Posterior vena cava (tissue), 2 donors: Measurements from ENCODE around the gene ZNF462. TPM values are rescaled to one million over a fixed set of nuclear protein-coding genes. Genes with fewer than 3 reads are reported as not detected.

Experiments used
- DNase-seq: peaks from one replicate; pipeline ENCODE4 v3.0.0-alpha.2; 2020; ENCODE audit warnings: low spot score
- intact Hi-C, 2 donors: fragments of 100-400 bp; cut with DNase I; formaldehyde crosslinking; loops; one replicate each; pipeline versions ENCODE4 v1.14.1 to v1.14.2; 2022 to 2023
- total RNA-seq, 2 donors: library from RNA; stranded (reverse); fragmentation: NEBNext Ultra II Directional; extraction: Animal tissue kit (Norgen Biotek cat#: 25700); gene quantifications; one replicate each; pipeline ENCODE4 v1.2.1, GENCODE V29; 2021
- donor health status: DM: yes; HTN: yes; CAD: no.
- donor health status: DM: yes; HTN: yes; CAD: no.

The ZNF462 gene
- total RNA-seq, 2 donors from 2014 or later = 20.0 to 25.7 TPM

DNA sequence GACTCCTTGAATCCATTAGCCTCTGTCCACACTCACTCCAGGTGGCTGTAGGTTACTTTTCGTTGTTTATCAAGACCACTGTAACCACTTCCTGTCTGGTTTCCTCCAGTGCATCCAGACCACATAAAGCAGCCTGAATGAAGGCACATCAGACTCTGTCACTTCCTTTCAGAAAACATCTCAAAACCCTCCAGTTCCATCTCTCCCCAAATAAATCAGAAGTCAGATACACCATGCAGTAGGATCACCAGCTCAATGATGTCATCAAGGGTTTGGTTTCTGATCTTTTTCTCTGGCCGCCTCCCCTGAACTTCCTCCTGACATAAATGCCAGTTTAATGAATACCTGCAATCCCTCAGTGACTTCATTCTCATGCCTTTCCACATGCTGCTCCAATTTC is 161.2 kb downstream of the ZNF462 start:
- intact Hi-C loops = no loop called here
- no peak for DNase-seq

DNA sequence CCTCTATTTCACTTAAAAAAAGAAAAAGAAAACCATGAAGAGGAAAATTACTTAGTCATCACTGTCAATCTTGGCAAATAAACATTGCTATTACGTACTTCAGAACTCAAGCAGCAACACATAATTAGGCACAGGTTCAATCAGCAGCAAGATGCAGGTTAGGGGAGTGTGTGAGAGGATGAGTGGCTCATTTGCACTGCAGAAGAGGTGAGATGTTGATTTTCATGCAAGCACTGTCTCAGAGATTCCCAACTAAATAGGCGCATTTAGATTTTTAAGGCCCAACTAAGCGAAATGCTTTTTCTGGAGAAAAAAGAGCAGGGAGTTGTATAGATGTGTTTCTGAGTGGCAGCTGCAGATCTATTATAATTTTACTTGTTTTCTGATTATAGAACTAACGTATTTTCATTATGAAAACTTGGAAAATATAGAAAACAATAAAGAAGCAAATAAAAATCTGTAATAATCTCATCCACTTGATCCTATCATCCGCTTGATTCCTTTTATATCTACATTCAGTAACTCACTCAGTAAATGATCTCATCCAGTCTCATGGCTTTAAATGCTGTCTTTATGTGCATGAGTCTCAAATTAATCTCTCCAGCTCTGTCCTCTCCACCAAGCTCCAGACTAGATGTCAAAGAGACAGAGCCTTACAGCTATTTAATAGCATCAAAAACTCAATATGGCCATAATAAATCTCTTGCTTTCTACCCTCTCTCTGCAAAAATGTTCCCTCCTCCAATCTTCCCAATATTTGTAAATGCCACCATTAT is 162.5 kb downstream of the ZNF462 start:
- DNase-seq = no peak
- intact Hi-C loops = no loop called here

DNA sequence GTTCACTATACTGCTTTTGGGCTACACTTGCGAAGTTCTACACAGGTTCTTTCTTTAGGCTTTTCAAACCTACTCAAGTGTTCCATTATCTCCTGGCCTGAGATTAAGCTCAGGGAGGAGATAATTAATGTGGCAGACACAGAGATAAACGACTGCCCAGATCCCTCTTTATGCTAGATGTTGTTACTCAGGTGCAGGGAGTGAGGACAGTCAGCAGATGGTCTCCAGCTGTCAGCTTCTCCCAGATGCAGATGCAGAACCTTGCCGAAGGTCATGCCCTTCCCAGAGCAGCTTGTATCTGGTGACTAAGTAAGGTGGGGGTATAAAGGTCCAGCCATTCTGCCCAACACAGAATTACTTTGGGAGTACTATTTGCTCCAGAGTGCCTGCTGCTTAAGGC is 166.2 kb downstream of the ZNF462 start:
- intact Hi-C loops = no loop called here
- DNase-seq = no peak

DNA sequence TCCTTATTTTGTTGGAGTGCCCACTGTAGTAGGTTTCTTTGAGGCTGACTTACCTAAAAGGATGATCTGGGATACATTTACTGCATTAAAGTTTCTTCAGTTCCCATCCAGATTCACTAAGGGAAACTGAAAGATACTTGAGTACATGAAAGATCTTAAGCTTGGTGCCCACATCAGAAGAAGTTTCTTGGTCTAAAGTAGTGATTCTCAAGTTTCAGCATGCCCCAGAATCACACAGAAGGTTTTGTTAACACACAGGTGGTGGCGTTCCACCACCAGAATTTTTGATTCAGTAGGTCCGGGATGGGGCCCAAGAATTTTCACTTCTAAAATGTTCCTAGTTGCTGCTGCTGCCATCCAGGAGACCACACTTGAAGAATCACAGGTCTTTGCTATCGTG is 171.0 kb downstream of the ZNF462 start:
- no peak for DNase-seq
- intact Hi-C loops = no loop called here

DNA sequence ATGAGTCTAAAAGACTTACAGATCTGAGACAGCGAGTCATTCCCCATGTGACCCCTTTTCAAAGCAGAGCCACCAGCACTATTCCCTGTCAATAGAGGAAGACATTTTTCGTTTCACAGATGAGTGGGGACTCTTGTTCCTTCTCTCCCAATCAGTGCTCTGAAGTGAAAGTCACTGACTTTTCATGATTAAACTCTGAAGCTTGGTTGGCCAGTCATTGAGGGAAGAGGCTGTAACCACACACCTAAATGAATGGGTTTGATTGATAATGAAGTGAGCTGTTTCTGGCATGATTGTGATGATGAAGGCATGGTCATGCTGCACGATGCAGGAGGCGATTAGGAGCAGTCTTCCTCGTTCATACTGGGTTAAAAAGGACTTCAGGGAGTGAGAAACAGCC is 171.9 kb downstream of the ZNF462 start:
- intact Hi-C loops = no loop called here
- DNase-seq = no peak

DNA sequence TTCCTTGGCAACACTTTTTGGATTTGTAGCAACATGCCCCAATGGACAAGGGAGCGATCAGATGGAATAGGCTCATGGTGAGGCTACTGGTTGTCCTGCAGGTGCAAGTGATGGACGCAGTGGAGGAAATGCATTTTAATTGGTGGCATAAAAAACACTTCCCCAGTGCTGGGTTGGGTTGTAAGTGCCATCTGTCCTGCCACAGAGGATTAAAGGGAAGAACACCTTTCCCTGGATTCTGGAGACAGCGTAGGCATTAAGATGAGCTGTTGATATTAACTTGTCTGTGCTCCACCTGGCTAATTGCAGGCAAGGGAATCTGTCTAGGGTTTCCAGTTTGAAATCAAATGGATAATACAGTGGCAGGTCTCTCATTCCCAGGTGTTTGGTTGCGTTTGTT is 173.4 kb downstream of the ZNF462 start:
- intact Hi-C loops = no loop called here
- no peak for DNase-seq

DNA sequence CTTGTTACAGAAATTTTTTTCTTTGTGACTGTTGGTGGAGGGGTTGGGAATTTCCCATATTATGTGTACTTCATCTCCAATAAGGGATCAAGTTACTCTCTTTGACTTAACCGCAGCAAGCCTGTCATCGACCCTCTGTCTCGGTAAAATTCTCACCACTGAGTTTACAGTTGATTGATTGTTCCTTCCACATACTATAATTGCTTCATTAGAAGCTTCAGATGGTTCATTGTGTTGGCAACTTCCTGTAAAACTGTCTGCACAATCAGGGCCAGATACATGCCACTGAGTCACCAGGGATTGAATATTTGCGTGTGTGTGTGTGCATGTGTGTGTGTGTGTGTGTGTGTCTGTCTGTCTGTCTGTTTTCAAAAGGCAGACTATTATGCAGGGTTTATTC is 176.6 kb downstream of the ZNF462 start:
- intact Hi-C loops = no loop called here
- DNase-seq = no peak

DNA sequence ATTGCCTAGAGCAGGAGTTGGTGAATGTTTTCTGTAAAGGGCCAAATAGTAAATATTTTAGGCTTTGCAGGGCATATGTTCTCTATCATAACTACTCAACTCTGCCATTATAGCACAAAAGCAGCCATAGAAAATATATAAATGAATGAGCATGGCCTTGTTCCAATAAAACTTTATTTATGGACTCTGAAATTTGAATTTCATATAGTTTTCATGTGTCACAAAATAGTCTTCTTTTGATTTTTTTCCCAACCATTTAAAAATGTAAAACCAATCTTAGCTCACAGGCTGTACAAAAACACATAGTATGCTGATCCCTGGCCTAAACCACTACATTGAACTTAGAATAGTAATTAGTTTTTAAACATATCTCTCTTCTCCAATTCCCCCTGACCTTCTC is 179.6 kb downstream of the ZNF462 start:
- no peak for DNase-seq
- intact Hi-C loops = no loop called here

DNA sequence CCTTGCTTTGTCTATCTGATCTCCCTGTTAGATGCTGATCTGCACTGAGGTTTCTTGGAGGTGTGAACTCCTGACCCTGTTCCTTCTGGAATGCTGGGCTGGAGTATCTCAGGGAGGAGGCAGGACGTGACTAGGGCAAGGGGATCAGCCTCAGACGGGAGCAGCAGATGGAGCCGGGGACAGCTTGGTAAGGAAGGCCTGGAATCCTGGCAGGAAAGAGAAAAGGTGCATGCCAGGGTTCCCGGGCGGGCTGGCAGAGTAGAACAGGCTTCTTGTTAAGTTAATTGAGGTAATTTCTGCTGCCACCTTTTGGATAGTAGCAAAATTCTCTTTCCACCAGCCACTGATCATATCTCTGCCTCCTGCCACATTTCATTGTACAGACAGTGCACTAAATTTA is 180.9 kb downstream of the ZNF462 start:
- intact Hi-C loops = no loop called here
- no peak for DNase-seq

DNA sequence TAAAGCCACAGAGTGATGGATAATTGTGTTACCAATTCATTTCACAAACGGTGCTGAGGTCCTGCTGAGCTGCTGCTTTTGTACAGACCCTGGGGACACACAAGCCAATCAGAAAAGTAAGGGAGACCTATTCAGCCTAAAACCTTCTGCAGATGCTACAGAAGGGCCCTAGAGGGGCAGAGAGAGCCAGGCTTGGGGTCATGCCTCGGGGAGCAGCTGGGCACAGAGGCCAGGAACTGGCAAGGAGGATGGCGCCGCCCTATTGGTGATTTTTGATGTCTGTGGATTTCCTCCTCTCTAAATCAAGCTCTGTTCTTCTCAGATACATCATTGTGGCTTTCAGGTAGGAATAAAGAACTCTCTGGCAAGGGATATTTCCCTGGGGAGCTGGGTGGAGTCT is 181.9 kb downstream of the ZNF462 start:
- no peak for DNase-seq
- intact Hi-C loops = no loop called here

DNA sequence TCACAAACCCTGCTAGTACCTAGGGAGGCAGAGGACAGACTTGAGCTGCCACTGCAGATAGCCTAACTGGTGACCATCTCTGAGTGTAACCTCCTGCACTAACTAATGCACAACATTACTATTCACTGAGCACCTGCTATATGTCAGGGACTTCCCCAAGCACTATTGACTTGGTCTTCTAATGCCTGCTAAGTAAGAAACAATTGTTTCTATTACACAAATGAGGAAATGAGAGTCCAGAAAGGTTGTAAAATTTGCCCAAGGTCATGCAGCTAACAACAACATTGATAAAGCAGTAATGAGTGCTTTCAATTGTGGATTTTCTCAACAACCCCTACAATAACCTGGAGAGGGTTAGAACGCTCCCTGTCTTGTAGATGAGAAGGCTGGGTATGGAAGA is 183.7 kb downstream of the ZNF462 start:
- intact Hi-C loops = no loop called here
- DNase-seq = no peak

DNA sequence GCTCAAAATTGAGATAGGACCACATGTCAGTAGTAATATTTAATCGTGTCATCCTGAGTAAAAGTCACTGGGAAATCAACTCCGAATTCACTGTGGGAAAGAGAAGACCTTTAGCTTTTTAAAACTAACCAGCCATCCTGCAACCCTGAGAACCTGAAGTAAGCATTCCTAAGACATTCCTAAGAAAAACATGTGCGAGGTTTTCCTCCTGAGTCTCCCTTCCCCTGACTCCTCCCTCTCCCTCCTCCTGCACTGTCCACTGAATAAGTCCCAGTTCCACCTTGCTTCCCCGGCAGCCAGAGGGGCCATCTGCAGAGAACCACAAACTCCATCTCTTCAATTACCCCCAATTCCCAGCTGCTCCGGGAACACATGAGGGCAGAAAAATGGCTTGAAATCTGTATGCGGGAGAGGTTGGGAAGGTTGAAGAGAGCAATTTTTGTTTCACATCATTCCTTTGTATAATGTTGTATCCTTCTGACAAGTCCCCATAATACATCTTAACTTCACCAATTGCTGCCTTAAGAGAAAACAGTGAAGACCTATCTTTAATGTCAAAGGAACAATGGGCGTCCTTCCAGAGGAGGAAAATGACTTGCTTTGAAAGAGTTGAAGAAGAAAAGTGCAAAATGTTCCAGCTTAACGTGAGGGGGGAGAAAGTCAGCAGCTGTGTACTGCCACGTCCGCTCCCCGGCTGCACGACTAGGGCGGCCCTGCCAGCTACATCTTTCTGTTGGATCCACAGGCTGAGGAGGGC is 186.3 kb downstream of the ZNF462 start:
- intact Hi-C loops = no loop called here
- no peak for DNase-seq

DNA sequence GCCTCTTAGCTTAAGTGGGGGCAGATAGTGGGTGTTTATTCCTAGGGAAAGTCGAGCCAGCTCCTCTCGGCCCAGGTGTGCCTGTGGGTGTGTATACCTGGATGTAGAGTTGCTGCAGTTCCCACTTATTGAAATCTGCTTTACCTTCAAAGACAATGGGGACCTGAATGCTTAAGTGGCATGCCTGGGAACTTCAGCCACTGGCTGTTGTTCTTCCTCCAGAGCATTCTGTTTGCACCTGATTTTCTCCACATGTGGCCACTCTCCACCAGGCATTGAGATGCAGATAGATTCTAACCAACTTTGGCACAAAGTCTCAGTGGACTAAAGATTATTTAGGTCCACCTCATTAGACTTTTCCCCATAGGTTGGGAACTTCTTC is 186.8 kb downstream of the ZNF462 start:
- intact Hi-C loops = no loop called here
- no peak for DNase-seq

DNA sequence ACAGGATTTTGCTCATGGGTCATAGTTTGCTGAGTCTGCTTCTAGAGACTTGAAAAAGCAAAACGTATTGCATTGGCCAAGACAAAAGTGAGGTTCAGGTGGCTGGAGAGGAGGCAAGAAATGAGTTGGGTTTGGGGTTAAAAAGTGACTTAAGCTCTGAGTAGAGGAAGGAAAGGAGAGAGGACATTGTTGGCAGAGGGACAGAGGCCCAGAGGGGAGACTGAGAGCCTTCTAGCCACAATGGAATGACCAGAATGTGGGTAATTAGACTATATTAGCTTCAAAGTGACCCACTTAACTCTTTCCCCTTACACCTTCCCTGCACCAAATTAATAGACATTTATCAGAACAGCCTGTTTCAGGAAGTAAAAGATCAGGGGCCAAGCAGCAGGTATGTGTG is 188.4 kb downstream of the ZNF462 start:
- no peak for DNase-seq
- intact Hi-C loops = no loop called here

DNA sequence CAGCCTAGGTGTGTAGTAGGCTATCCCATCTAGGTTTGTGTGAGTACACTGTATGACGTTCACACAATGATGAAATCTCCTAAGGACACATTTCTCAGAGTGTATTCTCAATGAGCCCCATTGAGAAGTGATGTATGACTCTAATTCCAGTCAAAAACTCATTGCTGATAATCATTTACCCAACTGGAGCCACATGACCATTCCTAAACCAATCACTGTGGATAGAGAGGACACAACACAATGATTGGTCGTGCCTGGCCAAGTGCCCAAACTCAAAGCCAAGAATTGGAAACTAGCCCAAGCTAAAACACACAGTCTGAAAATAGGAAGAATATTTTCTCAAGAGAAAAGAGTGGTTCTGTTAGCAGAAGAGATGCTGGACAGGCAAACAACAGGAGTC is 191.2 kb downstream of the ZNF462 start:
- intact Hi-C loops = no loop called here
- DNase-seq = no peak

DNA sequence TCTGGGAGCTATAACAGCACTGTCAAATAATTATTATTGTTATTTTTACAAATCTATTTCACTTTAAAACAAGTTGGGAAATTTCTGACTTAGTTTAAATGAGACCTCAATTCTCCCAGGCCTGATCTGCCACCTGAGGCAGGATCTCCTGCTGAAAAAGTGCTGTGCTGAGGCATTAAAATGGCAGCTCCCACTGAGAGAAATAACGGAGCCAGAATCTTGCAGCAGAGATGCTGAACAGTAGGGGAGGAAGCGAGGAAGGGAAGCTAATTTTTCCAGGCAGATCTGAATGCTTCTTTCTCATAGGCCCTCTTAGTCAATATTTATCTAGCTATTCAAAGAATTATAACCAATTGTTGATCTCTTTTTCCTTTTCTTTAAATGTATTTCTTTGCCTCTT is 196.3 kb downstream of the ZNF462 start:
- intact Hi-C loops = no loop called here
- no peak for DNase-seq

DNA sequence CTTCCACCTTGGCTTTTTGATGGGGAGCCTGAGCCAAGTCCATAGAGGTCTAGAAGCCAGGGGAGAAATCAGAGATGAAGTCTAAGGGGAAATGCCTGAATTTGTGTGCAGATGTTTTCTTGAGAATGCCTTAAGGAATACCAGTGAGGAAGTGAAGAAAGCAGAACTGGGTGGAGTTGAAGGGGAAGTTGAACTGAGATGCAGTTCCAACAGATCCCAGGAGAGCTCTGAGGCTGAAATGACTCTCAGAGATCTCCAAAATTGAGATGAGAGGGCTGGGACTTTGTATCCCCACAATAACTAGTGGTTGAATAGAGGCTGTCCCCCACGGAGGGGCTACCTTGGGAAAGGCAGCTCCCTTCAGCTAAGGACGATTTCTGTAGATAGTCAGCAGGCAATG is 197.1 kb downstream of the ZNF462 start:
- intact Hi-C loops = no loop called here
- DNase-seq = no peak
